B cell (primary cell): Measurements from ENCODE around the gene UQCR10. TPM values are rescaled to one million over a fixed set of nuclear protein-coding genes. Genes with fewer than 3 reads are reported as not detected.

ENCODE experiments used
- ATAC-seq: fragments of 200-7000 bp; cut with Tn5 transposase; one replicate; pipeline ENCODE4 v1.10.0; 2021; ENCODE audit warnings: low read depth, mild to moderate bottlenecking, moderate number of reproducible peaks, moderate library complexity
- CTCF ChIA-PET: fragments of 350-600 bp; sonication (Branson Sonifier 250); formaldehyde crosslinking; loops from one replicate; lab custom pipeline; 2021; ENCODE audit warnings: antibody characterized with exemption, inconsistent platforms; lab: Charles Lee
- POLR2A ChIA-PET: fragments of 350-600 bp; sonication (Branson Sonifier 250); formaldehyde crosslinking; loops from one replicate; lab custom pipeline; 2021; ENCODE audit warnings: antibody characterized with exemption; lab: Charles Lee
- DNase-seq: peaks from one replicate; pipeline ENCODE4 v3.0.0; 2013
- H2AFZ ChIP-seq: 2 replicates; pipeline ENCODE4 v1.6.1; 2012; ENCODE audit warnings: mild to moderate bottlenecking, low read depth, low read length; ENCODE audit not compliant: insufficient read depth, poor library complexity, severe bottlenecking
- H3K27ac ChIP-seq, 2 donors: 1 replicate in 1 of 2; 2 replicates in 1 of 2; pipeline ENCODE4 v1.5.1; 2012 to 2013; ENCODE audit warnings: low read length in 2 of 2, mild to moderate bottlenecking in 2 of 2, moderate library complexity in 1 of 2
- H3K27me3 ChIP-seq, 4 experiments: fragments of 200-600 bp in 1 of 4; sonication (generic) in 1 of 4; replicated peaks in 1 of 4; 1 replicate in 2 of 4; 2 replicates in 2 of 4; pipeline versions ENCODE4 v1.6.1 to v1.7.0; 2013 to 2016; ENCODE audit warnings: low read length in 3 of 4, mild to moderate bottlenecking in 2 of 4, mixed read lengths in 1 of 4, moderate library complexity in 1 of 4; ENCODE audit not compliant: insufficient read depth in 4 of 4, control insufficient read depth in 3 of 4; ENCODE audit errors: control extremely low read depth in 1 of 4
- H3K36me3 ChIP-seq, 2 experiments: replicated peaks in 1 of 2; 1 replicate in 1 of 2; 2 replicates in 1 of 2; pipeline versions ENCODE4 v1.6.1 to v1.7.1; 2013; ENCODE audit warnings: low read length in 1 of 2; ENCODE audit not compliant: insufficient read depth in 2 of 2, control insufficient read depth in 1 of 2; ENCODE audit errors: control extremely low read depth in 1 of 2, extremely low read depth in 1 of 2
- H3K4me1 ChIP-seq, 2 donors: fragments of 200-600 bp in 1 of 2; sonication (generic) in 1 of 2; 1 replicate in 1 of 2; 2 replicates in 1 of 2; pipeline versions ENCODE4 v1.5.1 to v1.6.1; 2013 to 2017; ENCODE audit warnings: low read length in 2 of 2; ENCODE audit not compliant: control insufficient read depth in 2 of 2, insufficient read depth in 2 of 2
- H3K4me2 ChIP-seq: replicated peaks from 2 replicates; pipeline ENCODE3; 2012; ENCODE audit warnings: mild to moderate bottlenecking, low read depth, low read length; ENCODE audit not compliant: poor library complexity, severe bottlenecking
- H3K4me3 ChIP-seq, 5 experiments: fragments of 200-600 bp in 1 of 5; sonication (generic) in 1 of 5; 1 replicate in 3 of 5; 2 replicates in 2 of 5; pipeline versions ENCODE4 v1.5.1 to v1.7.0; 2011 to 2016; ENCODE audit warnings: low read length in 4 of 5, mild to moderate bottlenecking in 4 of 5, low read depth in 2 of 5, control low read depth in 1 of 5, moderate library complexity in 1 of 5; ENCODE audit not compliant: insufficient read depth in 1 of 5; ENCODE audit errors: control extremely low read depth in 1 of 5, extremely low read depth in 1 of 5
- H3K79me2 ChIP-seq: fragments of 200-600 bp; sonication (generic); one replicate; pipeline ENCODE4 v1.6.0; 2016; ENCODE audit warnings: low read length; ENCODE audit not compliant: control insufficient read depth, insufficient read depth
- H3K9ac ChIP-seq: fragments of 200-600 bp; sonication (generic); 2 replicates; pipeline ENCODE4 v1.6.1; 2017; ENCODE audit warnings: mild to moderate bottlenecking, low read length, moderate library complexity
- H3K9me3 ChIP-seq, 3 donors: one replicate each; pipeline versions ENCODE4 v1.6.1 to v1.7.1; 2013; ENCODE audit warnings: low read length in 2 of 3; ENCODE audit not compliant: control insufficient read depth in 2 of 3, insufficient read depth in 1 of 3; ENCODE audit errors: control extremely low read depth in 1 of 3
- H4K20me1 ChIP-seq: 2 replicates; pipeline ENCODE4 v1.6.0; 2012; ENCODE audit warnings: mild to moderate bottlenecking, low read length; ENCODE audit not compliant: insufficient read depth, control insufficient read depth, poor library complexity, severe bottlenecking
- H3K27ac Mint-ChIP-seq: one replicate; pipeline ENCODE4 v1.8.0; 2021; ENCODE audit warnings: mixed read lengths
- H3K27me3 Mint-ChIP-seq: one replicate; pipeline ENCODE4 v1.8.0; 2021; ENCODE audit warnings: mixed read lengths
- H3K4me1 Mint-ChIP-seq: one replicate; pipeline ENCODE4 v1.8.0; 2021; ENCODE audit warnings: mixed read lengths
- H3K4me3 Mint-ChIP-seq: one replicate; pipeline ENCODE4 v1.8.0; 2021; ENCODE audit warnings: mixed read lengths
- H3K9me3 Mint-ChIP-seq: one replicate; pipeline ENCODE4 v1.8.0; 2022; ENCODE audit warnings: mixed read lengths; ENCODE audit not compliant: insufficient read depth
- EZH2 ChIP-seq: IDR thresholded peaks from 2 replicates; pipeline ENCODE4 v1.6.1; 2012; ENCODE audit warnings: borderline replicate concordance, low read depth, mild to moderate bottlenecking, moderate library complexity, low read length; ENCODE audit not compliant: insufficient read depth, poor library complexity, severe bottlenecking
- WGBS: methylation state at CpG from one replicate; pipeline ENCODE4 v1.1.5; 2013; ENCODE audit warnings: missing lambda C conversion rate; ENCODE audit not compliant: insufficient coverage; 5-methylcytosine and 5-hydroxymethylcytosine counted together
- intact Hi-C: fragments of 100-400 bp; cut with micrococcal nuclease; formaldehyde crosslinking; loops from one replicate; pipeline ENCODE4 v1.10.0; 2022
- polyA plus RNA-seq: library from polyadenylated mRNA; depleted of rRNA; stranded (reverse); fragments of >200 nt; gene quantifications from 2 replicates; pipeline ENCODE4 v1.2.3, GENCODE V29; 2012
- total RNA-seq, 2 donors: library from RNA; stranded (reverse); fragments of 120-200 nt in 1 of 2; gene quantifications; 1 replicate in 1 of 2; 2 replicates in 1 of 2; pipeline versions ENCODE4 v1.2.3 to v1.2.4, GENCODE V29; 2013 to 2022
- TF ChIP-seq, protein P1 (sequence below): fragments of 200-600 bp; IDR thresholded peaks from one replicate; pipeline ENCODE4 v1.8.0; 2022; ENCODE audit warnings: antibody characterized with exemption, mild to moderate bottlenecking

UQCR10 gene
- total and polyA plus RNA-seq, 2 donors (not counting 1 experiment from before 2014, with no cell fraction given), result 41.0 to 67.6 TPM

DNA sequence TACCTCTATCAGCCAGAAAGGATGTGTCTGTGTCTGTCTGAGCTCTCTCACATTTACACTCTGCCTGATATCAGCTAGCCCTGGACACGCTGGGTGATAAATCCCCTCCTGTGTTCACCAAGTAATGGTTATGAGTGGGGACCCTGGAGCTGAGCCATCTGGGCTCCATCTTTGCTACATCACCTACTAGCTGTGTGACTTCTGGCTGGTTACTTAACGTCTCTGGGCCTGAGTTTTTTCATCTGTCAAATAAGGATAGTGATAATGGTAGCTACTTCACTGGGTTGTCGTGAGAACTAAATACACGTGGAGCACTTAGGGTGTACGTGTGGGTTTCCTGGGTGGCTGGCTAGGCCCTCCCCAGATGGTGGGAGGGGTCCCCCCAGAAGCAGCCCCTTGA lies 22.9 kb downstream of the UQCR10 start:
- Histone ChIP-seq H3K79me2 (no peaks in the 10 kb centered on the region), H3K9ac (no peak overlapping the region), H3K27ac (no peak overlapping the region), H3K4me3 (no peak overlapping the region), H3K9me3 (no peaks in the 10 kb centered on the region), H3K36me3 (peaks cover 0 to 52% of the 10 kb centered on the region in 2 experiments), H3K4me2 (no peak overlapping the region), H3K27me3 (no peaks in the 10 kb centered on the region), H4K20me1 (no peaks in the 10 kb centered on the region), H2AFZ (no peak overlapping the region), H3K4me1 (no peaks in the 10 kb centered on the region)
- POLR2A ChIA-PET, result no interaction called here
- TF ChIP-seq, protein P1, sequence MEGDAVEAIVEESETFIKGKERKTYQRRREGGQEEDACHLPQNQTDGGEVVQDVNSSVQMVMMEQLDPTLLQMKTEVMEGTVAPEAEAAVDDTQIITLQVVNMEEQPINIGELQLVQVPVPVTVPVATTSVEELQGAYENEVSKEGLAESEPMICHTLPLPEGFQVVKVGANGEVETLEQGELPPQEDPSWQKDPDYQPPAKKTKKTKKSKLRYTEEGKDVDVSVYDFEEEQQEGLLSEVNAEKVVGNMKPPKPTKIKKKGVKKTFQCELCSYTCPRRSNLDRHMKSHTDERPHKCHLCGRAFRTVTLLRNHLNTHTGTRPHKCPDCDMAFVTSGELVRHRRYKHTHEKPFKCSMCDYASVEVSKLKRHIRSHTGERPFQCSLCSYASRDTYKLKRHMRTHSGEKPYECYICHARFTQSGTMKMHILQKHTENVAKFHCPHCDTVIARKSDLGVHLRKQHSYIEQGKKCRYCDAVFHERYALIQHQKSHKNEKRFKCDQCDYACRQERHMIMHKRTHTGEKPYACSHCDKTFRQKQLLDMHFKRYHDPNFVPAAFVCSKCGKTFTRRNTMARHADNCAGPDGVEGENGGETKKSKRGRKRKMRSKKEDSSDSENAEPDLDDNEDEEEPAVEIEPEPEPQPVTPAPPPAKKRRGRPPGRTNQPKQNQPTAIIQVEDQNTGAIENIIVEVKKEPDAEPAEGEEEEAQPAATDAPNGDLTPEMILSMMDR, result no peak
- no peak for TF ChIP-seq EZH2
- no peaks in the 10 kb centered on the region for H3K27me3 Mint-ChIP-seq
- no peaks in the 10 kb centered on the region for H3K4me1 Mint-ChIP-seq
- CTCF ChIA-PET, result no interaction called here
- WGBS, result 100% methylated on average over 3 of the region's 5 CpGs
- intact Hi-C loops, result no loop called here
- H3K9me3 Mint-ChIP-seq, result no peaks in the 10 kb centered on the region
- ATAC-seq (no peak), DNase-seq (no peak)
- no peak overlapping the region for H3K4me3 Mint-ChIP-seq
- no peak overlapping the region for H3K27ac Mint-ChIP-seq

DNA sequence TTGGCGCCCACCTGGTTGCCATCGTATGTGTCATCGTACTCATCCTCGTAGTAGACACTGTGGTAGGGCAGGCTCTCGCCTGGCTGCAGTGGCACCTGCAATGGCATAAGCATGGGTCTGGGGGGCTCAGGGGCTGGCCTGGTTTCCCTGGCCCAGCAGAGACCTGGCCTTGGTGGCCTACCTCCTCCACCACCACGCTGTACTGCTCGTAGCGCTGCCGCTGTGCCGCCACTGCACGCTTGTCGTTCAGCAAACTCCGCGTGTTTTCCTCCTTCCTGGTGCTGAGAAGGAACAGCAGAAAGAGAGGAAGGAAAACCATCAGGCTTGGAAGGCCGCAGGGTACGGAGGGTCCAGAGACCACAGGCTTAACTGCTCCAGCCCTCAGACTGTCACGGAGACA lies 26.2 kb downstream of the UQCR10 start:
- Mint-ChIP-seq H3K4me1 (peaks cover 6% of the 10 kb centered on the region), H3K27me3 (no peaks in the 10 kb centered on the region), H3K4me3 (no peak overlapping the region), H3K9me3 (no peaks in the 10 kb centered on the region), H3K27ac (no peak overlapping the region)
- POLR2A ChIA-PET, result no interaction called here
- Histone ChIP-seq H3K9me3 (no peaks in the 10 kb centered on the region), H3K79me2 (no peaks in the 10 kb centered on the region), H4K20me1 (no peaks in the 10 kb centered on the region), H3K4me2 (no peak overlapping the region), H3K27me3 (no peaks in the 10 kb centered on the region), H3K9ac (no peak overlapping the region), H3K4me1 (peaks cover under 1 to 18% of the 10 kb centered on the region in 2 donors), H2AFZ (no peak overlapping the region), H3K27ac (no peak overlapping the region), H3K4me3 (no peak overlapping the region), H3K36me3 (peaks cover 0 to 76% of the 10 kb centered on the region in 2 experiments)
- over 99% methylated on average over 17 of the region's 17 CpGs for WGBS
- TF ChIP-seq, protein P1, result no peak
- no peak for TF ChIP-seq EZH2
- DNase-seq (no peak), ATAC-seq (no peak)
- intact Hi-C loops, result no loop called here
- CTCF ChIA-PET, result no interaction called here
